Hematopoietic multipotent progenitor cell treated with erythropoietin and hydrocortisone succinate and interleukin-3 and kit ligand, for 17 days (in vitro differentiated cells): ENCODE data around the gene EMC7.
"Not testable (repeated sequence)": the region's sequence is repeated elsewhere in the genome, so short reads cannot be mapped to it uniquely, and the experiment has no call there.

ENCODE experiments used
- DNase-seq: peaks from one replicate; pipeline ENCODE4 v3.0.0-alpha.2; 2015; ENCODE audit warnings: low spot score

The EMC7 gene

DNA sequence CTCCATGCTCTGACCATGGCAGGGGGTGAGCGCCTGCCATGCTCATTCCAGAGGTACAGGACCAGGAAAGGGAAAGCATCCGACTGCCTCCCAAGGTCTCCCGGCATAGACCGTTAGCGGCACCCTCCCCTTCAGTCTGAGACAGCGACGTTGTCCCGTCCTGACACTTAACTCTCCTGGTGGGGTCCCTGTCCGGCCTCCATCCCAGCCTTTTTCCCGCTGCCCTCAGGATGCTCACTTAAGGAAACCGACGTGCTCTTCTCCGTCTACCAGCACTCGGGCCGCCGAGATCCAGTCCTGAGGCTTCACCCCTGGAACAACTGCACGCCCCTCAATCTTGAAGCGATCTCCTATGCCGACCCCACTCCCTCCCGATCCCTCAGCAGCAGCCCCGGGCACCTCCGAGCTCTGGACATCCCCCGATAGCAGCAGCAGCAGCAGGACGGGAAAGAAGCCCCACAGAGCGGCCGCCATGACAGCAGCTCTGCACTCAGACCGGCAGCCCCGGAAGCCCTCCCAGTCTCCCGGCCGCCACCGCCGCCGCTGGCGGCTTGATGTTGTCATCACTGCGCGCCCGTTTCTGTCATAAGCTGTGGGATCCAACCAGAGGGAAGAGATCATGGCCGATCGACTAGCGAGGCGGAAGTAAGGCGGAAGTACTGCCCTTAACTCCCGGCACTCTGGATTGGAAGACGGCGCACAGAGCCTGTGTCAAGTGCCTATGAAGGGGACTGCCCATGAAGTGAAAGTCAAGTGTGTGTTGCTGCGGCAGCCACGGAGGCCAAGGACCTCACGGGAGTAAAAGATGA, at the start of gene EMC7, which contains the start of gene PGBD4:
Gene EMC7 (minus strand): TSS at position 497 of the 809 bp plus-strand sequence. CDS start 23 bp downstream, at position 474.
Gene PGBD4 (plus strand): TSS at position 718 of the 809 bp plus-strand sequence. CDS start 449 bp downstream, outside the sequence.
- DNase-seq = peak; percentile 97

DNA sequence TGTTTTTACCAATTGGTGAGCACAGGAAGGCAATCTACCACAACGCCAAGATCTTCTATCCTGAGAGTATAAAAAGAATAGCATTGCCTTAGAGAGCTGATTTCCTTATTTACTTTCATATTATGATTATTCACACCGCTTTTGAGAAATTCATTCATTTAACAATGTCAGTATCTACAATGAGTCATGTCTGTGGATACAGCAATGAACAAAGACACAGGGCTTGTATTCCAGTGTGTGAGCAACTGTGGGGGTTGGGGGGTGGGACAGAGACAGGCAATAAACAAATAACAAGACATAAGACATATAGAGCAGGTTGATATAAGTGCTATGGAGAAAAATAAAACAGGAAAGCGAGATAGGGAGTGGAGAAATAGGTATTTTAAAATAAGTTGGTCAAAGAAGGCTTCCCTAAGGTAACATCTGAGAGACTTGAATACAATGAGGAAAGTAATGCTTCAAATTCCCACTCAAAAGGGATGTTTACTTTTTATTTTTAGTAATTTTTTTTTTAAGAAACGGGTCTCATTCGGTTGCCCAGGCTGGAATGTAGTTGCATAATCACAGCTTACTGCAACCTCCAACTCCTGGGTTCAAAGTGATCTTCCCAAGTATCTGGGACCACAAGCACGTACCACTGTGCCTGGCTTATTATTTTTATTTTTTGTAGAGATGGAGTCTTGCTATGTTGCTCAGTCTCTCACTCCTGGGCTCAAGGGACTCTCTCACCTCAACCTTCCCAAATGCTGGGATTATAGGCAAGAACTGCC, 45.9 kb upstream of the EMC7 start:
- no peak for DNase-seq

DNA sequence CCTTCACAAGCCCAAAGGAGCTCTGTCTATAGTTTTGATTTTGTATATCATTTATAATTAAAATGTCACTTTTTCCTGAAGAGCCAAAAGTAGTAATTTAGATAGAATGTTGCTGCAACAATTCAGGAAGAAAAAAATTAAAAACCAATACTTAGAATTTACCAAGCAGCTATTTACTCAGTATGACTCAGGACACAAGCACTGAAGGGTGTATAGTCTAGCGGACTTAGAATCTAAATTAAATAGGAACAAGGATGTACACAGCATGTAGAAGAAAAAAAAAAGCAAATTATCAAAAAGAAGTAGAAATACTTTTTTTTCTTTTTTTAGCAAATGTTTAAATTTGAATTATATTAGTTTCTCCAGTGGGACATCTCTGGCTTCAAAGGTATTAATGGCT, 31.8 kb upstream of the EMC7 start:
- DNase-seq = no peak

DNA sequence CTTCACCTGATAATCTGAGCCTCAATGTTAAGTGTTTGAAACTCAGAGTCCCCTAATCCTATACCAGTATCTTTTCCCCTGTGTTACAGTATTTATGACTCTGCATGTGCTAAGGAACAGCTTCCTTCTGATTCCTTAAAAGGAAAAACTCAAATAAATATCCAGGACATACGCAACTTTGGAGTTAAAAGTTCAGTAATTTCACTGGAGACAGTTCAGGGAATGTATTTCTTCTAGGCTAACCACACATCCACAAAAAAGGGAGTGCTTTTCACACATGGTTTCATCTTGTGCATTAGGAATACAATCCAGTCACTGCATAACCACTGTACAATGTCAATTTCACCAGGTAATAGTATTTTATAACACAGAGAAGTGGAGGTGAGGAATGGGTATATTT, 31.2 kb upstream of the EMC7 start:
- no peak for DNase-seq

DNA sequence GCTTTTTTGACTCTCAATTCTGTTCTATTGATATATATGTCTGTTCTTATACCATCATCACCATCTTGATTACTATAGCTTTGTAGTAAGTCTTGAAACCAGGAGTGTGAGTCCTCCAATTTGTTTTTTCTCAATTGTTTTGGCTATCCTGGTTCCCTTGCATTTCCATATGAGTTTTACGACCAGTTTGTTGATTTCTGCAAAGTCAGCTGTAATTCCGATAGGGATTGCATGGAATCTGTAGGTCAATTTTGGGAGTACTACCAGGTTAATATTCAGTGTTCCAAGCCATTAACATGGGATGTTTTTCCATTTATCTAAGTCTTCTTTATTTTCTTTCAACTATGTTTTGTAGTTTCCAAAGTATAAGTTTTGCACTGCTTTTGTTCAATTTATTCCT, 27.2 kb upstream of the EMC7 start:
- no peak for DNase-seq

DNA sequence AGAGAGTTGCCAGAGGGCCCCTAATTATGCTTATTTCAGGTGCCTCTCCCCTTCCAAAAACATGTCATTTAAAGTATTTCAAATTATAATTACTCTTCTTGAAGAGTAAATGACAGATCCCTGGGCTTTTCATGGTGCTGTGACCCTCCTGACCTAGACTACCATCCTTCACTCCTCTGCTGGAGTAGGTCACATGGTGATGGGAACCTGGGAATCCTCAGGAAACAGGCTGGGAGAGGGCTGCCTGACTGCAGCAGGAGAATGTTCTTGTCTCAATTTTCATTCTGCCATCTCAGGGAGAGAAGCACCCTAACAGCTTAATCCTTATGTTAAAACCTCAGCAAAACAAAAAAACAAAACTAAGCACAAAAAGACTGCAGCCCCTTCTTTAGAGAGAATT, 24.9 kb upstream of the EMC7 start:
- DNase-seq = no peak

DNA sequence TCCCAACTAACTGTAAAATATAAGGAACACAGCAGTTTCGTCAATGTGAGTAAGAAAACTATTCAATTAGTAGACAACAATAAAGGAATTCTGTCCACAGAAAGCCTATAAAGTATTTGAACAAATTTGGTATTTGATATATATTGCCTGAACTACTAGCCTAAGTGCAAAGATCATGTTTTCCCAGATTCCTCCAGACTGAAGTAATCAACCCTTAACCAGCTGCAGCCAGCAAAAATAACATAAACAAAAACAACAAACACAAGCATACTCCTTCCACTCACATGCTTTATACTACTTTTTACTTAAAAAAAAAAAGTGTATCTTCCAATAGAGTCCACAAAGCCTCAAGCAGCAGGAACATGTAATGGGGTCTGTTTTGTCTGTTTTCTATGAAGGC, 24.3 kb upstream of the EMC7 start:
- DNase-seq = no peak

DNA sequence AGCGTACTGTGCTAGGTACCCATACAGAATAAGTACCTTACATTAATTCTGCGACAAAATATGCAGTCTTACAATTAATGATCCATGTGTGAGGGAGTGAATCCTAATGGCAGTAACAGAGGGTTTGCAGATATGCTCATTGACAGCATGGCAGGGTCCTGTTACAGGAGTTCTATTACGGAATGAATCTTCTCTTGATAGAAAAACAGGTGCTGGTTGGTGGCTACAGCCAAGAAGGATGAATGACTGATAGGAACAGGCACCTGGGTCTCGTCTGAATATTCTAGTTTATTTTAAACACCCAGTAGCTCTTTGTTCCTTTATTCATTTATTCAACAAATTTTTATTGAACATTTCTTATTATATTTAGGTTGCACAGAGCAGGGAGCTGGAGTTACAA, 23.0 kb upstream of the EMC7 start:
- DNase-seq = no peak

DNA sequence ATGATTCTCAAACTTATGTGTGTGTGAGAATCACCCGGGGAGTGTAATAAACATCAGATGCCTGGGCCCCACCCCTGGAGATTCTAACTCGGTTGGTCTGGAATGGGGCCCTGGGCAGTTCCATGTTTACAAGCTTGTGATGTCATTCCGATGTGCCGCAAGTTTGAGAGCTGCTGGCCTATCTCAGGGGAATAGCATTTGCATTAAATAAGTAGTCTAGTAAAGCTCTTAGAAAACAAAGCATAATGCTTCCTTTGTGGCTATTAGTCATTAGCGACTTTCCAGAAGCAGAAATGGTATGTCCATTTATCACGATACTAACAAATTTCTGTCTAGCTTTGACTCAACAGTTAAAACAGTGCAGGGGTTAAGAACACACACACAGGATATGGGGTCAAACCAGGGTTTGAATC, 21.1 kb upstream of the EMC7 start:
- DNase-seq = no peak

DNA sequence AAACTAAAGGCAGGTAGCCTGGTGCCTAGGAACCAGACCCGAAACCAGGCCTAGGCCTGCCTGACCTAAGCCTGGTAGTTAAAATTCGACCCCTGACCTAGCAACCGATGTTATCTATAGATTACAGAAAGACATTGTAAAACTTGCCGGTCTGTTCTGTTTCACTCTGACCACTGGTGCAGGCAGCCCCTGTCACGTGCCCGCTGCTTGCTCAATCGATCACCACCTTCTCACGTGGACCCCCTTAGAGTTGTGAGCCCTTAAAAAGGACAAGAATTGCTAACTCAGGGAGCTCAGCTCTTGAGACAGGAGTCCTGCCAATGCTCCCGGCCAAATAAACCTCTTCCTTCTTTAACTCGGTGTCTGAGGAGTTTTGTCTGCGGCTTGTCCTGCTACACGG, 20.1 kb upstream of the EMC7 start:
- not testable (repeated sequence) for DNase-seq

DNA sequence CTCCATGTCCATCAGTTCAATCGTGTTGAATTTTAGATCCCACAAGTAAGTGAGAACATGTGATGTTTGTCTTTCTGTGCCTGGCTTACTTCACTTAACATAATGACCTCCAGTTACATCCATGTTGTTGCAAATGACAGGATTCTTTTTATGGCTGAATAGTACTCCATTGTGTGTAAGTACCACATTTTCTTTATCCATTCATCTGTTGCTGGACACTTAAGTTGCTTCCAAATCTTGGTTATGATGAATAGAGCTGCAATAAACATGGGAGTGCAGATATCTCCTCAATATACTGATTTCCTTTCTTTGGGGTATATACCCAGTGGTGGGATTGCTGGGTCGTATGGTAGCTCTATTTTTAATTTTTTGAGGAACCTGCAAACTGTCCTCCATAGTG, 18.8 kb upstream of the EMC7 start:
- DNase-seq = not testable (repeated sequence)

DNA sequence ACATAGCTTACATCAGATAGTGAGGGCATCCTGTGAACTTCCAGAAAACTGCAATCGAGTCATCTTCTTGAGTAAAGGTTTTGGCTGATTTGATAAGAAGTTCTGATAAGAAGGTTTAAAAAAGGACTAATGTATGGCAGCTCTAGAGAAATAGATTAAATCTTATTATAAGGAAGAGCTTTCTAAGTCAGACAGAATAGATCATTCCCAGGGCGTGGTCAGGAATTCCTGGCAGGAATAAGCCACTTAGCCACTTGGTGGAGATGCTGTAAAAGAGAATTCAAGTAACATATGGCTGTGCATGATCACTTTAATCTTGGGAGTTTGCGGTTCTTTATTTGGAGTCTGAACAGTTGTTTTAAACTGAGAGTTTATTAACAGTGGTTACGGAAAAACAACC, 17.6 kb upstream of the EMC7 start:
- DNase-seq = no peak

DNA sequence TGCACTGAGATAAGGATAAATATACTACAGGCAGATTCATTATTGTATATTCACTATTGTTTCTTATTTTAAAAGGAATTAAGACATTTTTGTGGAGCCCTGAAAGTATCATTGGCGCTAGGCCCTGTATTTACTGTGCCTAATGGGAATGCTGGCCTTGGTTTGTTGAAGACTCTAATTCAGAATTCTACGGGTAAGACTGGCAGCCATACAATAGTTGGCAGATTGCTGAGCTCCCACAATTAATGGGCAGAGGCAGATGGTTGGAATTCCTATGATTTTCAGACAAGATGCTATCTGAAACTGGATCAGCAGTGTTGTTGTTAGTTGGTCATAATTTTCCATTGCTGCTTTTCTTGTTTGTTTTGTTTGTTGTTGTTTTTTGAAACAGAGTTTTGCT, 15.0 kb upstream of the EMC7 start:
- DNase-seq = no peak

DNA sequence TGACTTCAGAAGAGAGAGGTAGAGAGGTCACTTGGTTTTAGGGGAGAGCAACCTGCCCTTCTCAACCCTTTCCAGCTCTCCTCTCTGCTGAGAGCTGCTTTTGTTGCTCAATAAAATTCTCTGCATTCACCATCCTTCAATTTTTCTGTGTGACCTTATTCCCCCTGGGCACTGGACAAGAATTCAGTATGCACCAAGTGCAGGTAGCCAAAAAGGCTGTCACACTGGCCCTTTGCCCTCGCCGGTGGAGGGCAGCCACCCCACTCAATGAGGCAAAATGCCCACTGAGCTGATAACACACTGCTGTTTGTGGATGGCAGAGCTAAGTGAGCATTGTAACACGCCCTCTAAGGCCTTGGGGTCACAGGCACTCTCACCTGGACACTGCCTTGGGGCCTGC, 13.1 kb upstream of the EMC7 start:
- DNase-seq = no peak

DNA sequence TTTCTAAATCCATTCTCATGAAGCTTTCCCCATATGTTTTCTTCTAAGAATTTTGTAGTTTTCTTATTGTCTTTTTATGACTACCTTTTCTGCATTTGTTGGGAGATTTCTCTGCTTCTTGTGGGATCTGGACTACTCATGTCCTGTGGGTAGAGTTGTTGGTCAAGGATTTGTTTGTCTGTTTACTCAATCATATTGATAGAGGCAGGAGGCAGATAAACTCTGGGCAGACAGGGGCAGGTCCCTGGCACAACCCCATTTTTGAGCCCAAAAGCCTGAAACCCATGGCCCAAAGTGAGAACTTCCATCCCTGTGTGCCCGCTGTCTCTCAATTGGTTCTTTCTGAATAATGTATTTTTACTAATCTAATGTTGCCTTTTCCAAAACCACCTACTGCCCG, 12.6 kb upstream of the EMC7 start:
- no peak for DNase-seq

DNA sequence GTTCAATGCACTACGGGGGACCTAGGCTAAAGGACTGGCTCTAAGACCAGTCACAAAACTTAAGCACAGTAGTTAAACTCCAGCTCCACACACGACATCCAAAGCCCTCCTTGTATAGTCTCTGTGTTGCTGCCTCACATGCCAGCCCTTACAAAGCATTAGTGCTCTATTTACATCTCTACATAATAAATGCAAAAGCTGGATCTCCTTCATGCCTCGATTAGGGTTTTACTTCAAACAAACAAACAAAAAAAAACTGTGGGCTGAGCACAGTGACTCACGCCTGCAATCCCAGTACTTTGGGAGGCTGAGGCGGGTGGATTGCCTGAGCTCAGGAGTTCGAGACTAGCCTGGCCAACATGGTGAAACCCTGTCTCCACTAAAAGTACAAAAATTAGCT, 9.8 kb upstream of the EMC7 start:
- DNase-seq = no peak

DNA sequence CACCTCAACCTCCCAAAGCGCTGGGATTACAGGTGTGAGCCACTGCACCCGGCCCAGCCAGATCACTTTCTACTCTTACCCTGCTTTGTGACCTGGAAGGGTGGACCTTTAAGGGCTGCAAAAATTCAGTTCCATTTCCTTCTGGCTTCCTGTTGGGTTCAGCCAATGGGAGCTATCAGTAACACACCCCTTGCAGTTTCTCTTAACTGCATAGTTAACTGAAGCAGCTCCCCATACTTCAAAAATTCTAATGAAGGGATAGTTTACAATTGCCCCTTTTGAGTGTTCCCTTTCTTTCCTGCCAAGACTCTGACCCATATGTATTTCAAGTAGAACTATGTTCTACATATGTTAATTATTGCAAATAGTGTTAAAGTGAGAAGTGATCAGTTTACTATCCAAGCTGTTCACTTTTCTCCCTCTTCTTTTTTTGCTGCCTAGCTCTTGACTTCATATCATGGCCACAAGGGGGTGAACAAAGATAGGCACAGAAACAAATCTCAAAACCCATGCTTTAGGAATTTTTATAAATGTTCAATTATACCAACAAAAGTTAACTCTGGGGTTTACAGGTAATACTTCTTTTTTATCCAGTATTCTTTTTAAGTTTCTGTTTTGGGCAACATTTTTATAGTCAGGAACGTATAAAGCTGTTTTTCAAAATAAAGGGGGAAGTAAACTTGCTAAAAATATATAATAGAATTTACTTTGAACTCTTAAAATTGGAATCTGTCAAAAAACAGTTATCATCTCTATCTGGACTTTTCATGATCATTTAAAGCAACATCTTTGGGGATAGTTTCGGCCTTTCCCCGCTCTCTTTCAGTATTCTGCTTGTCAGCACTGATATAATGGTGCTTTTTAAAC, 8.4 kb upstream of the EMC7 start:
- DNase-seq = peak; percentile 17

DNA sequence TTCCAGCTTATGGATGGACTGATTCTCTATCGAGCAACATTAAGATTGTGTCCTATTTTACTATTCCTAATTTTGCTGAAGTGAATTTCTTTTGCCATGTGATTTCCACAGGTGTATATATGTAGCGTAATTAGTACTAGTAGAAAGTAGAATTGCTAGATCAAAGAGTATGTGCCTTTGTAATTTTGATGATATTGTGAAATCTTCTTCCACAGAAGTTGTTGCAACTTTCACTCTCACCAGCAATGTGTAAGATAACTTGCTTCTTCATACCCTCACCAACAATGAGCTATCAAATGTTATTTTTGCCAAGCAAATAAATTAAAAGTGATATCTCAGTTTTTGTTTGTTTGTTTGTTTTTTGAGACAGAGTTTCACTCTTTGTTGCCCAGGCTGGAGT, 5.7 kb upstream of the EMC7 start:
- DNase-seq = no peak

DNA sequence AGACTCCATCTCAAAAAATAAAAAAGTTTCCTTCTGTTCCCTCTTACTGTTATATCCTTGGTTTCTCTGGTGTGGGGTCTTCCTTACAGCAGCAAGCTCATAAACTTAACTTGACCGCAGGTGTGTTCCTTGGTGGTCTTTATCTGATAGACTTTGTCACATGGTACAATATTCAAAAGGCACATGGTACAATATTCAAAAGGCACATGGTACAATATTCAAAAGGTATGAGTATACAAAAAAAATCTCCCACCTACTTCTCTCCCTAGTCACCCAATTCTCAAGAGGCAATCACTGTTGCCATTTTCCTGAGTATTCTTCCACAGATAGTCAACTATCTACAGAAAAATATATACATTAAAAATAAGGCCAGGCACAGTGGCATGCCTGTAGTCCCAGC, 4.8 kb upstream of the EMC7 start:
- DNase-seq = no peak

DNA sequence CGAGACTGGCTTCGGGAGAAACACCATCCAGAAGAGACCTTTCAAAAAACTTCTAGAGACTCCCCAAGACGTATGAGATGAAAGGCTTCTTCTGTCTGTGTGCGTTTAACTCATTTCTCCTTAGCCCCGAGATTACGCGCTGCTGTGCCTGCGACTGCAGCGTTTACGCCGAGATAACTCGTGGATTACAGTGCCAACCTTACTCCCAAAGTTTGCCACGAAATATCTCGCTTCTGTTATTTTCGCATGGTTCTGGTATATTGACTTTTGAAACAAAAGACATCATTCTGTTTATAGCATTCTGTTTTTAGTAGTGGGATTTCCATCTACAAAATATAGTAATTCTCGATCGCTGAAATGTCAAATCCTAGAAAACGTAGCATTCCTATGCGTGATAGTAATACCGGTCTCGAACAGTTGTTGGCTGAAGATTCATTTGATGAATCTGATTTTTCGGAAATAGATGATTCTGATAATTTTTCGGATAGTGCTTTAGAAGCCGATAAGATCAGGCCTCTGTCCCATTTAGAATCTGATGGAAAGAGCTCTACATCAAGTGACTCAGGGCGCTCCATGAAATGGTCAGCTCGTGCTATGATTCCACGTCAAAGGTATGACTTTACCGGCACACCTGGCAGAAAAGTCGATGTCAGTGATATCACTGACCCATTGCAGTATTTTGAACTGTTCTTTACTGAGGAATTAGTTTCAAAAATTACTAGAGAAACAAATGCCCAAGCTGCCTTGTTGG, 688 bp upstream of the EMC7 start:
- DNase-seq = no peak

DNA sequence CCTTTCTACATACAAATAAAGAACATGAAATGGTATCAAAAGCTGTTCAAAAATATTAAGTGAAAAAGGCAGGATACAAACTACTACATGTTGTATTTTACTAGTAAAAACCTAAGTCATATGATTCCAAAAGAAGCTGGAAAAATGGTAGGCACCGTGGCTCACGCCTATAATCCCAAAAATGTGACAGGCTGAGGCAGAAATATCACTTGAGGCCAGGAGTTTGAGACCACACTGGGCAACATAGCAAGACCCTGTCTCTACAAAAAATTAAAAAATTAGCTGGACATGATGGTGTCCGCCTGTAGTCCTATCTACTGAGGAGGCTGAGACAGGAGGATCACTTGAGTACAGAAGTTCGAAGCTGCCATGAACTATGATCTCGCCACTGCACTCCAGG, 1.7 kb downstream of the EMC7 start:
- DNase-seq = no peak

DNA sequence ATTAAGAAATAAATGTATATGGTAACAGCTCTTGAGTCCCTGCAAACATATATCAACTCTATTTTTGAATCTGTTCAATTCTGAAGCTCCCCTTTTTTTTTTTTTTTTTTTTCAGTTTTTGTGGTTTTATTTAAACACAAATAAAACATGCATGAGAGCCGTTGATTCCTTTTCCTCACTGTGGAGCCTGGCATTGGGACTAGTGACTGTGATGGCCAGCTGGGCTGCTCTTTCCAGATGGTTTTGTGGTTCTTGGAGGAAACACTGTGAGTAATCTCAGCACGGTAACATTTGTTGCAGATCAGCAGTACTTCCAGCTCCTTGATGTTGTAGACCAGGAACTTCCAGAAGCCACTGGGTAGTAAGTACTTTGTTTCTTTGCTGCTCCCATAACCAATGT, 15.9 kb downstream of the EMC7 start:
- no peak for DNase-seq
